Activated CD4-positive, alpha-beta T cell treated with anti-CD3 and anti-CD28 coated beads, Interleukin-2, amount 50 U/mL, for 24 hours (primary cell): ENCODE results near the gene GARNL3.

Experiments
- DNase-seq, 2 donors: peaks; one replicate each; pipeline ENCODE4 v3.0.0-alpha.2; 2020; ENCODE audit warnings: low read depth in 1 of 2, low spot score in 1 of 2

Gene GARNL3

DNA sequence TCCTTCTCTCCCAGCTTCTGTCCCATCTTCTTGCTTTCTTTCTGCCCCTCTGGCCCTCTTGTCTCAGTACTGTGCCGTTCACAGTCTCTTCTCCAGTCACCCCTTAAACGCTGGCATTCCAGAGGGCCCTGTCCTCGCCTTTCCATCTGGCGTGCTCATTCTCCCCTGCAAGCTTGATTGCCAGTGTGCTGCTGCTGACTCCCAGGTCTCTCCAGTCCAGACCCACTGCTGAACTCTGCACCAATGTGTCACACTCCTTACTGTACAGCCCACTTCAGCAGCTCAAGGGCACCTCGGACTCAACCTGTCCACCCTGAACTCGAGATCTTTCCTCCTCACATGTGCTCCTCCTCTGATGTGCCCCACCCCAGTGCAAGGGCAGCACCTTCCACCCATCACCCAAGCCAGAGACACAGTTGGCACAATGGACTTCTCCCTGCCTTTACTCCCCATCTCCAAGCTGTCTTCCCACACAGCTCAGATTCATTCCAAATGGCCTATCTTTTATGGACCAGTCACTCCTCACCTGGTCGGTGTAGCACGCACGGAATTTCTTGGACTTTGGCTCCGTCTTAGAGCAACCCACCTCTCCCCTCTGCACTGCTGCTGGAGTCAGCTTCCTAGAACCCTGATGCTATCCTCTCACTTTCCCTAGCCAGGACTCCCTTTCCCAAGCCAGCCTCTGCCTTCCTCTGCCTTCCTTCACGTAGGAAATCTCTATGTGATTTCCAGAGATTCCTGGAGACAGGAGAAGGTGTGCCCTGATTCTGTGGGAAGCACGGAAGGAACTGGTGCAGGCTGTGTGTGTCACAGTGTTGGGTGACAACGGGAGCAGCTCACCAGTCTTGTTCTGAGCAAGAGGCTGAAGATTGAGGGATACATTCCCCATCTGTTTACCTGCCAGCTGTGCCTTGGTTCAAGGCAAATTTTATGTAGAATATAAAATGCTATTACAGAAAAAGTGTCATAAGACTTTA, 106.4 kb downstream of the GARNL3 start:
- no peak for DNase-seq

DNA sequence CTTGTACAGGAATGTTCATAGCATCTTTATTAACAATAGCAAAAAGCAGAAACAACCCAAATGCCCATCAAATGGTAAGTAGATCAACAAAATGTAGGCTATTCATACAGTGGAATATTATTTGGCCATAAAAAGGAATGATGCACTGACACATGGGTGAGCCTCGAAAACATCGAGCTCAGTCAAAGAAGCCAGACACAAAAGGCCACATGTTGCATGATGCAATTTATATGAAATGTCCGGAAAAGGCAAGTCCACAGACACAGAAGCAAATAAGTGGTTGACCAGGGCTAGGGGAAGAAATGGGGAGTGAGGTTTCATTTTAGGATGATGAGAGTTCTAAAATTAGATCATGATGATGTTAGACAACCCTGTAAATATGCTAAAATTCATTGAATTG, 115.9 kb downstream of the GARNL3 start:
- DNase-seq = no peak

DNA sequence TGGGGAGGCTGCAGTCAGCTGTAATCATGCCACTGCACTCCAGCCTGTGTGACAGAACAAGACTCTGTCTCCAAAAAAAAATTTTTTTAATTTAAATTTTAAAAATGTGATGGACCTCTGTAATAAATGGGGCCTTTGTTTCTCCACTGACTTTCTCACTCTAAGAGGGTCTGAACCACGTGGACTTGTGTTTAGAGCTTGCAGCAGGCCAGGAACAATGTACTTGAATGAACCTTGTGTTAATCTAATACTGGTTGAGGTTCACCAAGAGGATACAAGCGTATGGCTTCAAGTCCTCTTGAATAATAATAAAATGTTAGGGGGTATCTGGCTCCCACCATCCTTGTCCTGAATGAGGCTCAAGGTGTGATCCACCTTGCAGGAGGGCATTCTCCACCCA, 118.0 kb downstream of the GARNL3 start:
- no peak for DNase-seq

DNA sequence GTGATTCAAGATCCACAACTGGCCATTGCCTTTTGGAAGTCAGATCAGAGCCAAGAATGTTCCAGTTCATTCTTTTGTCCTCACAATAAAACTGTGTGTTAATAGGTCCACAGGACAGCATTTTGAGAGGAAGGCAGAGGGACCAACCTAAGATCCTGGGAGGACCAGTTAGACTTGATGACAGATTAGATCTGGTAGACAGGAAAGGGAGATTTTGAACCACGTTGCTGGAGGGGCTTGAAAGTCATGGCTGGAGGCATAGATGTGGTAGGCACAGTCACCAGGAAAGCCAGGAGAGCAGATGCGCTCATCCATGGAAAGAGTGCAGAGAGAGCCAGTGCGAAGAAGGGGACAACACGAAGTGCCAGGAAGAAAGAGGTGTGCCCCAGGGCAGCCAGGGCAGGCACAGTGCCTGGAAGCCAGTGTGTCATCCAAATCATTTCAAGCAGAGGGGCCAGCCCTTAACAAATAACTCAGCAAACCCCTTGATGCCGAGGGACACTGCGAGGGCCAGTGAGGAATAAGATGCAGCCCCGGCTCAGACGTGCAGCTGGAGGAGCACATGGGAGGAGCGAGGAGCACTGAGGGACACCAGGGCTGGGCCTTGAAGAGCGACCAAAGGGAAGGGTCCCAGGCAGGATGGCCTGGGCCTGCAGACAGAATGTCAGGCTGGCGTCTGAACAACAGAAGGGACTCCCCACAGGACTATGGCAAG, 119.6 kb downstream of the GARNL3 start:
- no peak for DNase-seq

DNA sequence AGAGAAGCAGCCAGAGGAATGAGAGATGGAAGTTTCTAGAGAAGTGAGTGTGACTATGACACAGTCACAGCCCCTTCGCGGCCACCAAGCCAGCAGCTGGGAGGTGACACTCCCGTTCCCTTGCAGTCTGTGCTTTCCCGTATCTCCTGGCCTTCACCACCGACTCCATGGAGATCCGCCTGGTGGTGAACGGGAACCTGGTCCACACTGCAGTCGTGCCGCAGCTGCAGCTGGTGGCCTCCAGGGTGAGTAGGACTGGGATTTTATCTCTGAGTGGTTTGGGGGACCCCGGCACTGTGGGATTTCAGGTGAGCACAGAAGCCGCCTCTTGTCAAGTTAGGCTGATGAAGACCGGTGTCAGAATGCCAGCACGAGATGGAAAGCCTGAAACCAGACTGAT, 120.3 kb downstream of the GARNL3 start:
- DNase-seq = no peak

DNA sequence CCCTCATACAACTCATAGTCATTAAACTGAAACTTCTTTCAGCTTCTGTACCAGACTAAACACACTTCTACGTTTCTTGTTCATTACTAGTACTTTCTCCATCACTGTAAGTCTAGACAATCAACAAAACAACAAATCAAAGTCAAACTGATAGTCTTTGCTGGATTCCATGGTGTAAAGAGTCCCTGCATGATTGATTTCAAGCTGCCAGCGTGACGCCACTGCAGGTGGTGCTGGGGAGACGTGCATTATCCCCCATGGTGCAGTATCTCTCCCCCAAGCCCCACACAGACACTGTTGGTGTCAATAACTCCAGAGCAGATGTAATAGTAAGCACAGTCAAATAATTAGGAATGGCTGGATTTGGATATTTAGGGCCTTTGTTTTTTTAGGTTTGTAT, 121.7 kb downstream of the GARNL3 start:
- no peak for DNase-seq

DNA sequence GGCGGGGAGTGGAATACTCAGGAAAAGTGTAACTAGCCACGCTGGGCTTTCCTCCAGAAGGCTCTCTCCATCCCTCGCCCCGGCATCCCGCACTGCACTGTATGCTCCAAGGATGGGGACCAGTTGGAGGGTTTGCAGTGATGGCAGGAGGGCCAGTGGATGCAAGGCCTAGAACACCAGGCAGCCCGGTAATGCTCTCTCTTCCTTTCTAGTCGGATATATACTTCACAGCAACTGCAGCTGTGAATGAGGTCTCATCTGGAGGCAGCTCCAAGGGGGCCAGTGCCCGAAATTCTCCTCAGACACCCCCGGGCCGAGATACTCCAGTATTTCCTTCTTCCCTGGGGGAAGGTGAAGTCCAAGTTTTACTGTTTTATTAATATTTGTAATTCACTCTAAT, 122.4 kb downstream of the GARNL3 start:
- no peak for DNase-seq

DNA sequence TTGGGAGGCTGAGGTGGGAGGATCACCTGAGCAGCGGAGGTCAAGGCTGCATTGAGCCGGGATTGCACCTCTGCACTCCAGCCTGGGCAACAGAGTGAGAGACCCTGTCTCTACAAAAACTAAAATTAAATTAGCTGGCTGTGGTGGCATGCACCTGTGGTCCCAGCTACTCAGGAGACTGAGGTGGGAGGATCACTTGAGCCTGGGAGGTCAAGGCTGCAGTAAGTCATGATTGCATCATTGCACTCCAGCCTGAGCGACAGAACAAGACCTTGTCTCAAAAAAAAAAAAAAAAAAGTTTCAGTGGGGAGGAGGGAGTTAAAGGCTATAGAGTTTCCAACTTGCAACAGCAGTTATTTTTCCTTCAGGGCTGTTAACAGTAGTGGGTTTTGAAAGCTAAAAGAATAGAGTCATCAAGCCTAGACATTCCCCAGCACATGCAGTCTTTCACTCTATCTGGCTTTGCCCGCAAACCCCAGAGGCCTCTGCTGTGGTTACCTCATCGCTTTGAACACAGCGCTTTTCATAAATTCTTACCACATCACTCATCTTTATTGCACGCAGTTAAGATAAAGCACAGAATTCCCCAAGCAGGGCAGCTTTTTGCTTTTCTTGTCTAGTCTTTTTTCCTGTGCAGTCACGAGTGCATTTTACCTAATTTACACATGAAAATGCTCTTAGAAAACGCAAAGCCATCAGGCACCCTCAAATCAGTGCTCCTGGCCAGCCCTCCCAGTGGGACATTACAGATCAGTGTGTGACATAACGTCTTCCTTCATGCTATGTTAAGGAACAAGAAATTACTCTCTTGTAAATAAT, 123.7 kb downstream of the GARNL3 start:
- DNase-seq = peak; percentile 61 to 85

DNA sequence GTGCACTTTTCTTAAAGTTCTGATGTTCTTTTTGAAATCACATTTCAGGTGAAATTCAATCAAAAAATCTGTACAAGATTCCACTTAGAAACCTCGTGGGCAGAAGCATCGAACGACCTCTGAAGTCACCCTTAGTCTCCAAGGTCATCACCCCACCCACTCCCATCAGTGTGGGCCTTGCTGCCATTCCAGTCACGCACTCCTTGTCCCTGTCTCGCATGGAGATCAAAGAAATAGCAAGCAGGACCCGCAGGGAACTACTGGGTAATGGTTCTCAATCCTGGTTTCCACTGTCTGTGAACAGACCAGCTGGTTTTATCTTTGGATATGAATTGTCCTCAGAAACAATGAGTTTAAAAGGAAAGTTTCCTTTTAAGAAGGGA, 124.3 kb downstream of the GARNL3 start:
- no peak for DNase-seq

DNA sequence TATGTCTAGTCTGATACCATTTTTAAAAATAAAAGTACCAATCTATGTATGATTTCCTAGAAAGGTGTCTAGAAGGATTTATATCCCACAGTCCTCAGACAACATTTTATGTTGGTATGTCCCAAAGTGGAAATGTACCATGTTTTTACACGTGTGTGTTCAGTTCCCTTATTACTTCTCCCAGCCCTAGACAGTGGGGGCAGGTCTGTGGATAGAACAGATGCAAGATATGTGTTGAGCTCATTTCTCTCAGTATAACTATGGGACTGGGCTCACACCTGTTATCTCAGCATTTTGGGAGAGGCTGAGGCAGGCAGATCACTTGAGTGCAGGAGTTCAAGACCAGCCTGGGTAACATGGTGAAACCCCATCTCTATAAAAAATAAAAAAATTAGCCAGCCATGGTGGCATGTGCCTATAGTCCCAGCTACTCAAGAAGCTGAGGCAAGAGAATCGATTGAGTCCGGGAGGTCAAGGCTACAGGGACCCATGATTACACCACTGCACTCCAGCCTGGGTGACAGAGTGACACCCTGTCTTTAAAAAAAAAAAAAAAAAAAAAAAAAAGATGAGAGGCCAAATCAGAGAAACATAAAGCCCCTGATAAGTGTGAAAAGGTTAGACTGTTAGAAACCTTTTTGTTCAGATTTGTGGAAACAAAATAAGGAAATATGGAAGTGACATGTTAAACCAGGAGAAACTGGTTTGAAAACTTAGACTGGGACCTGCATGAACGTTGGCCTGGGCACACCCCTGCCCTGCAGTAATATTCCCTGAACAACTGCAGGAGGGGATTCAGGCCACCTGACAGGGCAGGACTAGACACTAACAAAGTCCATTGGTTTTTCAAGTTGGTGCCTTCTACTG, 125.0 kb downstream of the GARNL3 start:
- no peak for DNase-seq

DNA sequence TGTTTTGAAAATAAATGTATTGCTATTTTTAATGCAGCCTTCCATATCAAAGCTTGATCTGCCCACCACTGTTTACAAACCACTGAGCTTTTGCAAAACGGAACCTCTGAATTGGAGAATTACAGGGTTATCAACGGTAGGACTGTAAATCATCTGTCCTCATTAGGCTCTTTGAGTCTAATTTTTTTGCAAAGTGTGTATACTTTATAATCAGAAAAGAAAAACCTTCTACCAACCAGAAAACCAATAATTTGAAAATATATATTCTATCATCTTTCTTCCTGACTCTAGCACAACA, 125.6 kb downstream of the GARNL3 start:
- DNase-seq = no peak

DNA sequence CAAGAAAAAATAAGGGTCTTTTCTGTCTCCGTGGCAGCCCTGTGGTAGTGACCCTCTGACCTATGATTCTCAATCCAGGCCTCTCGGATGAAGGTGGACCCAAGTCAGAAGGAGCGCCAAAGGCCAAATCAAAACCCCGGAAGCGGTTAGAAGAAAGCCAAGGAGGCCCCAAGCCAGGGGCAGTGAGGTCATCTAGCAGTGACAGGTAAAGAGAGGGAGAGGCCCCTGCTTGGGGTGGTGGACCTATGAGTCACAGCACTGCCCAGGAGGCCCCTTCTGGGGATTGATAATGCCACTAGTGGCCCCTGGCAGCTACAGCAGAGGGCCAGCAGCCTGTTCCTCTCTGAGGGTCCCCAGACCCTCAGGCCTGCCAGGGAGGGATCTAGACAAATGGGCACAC, 126.0 kb downstream of the GARNL3 start:
- no peak for DNase-seq

DNA sequence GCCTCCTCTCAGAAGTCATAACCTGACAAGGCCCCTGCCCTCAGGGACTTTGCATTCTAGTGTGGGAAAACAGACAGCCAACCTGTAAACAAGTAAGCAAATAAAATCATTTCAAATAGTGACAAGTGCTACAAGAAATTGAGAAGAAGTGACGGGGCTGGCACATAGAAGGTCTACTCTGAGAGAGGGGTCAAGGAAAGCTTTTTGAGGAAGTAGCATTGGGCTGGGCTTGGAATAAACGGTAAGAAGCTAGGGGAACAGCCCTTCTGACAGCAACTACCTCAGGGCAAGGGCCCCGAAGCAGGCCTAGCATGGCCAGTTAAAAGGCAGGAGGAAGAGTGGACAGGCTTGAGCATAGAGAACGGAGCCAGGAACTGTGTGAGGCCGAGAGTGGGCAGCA, 127.6 kb downstream of the GARNL3 start:
- DNase-seq = no peak

DNA sequence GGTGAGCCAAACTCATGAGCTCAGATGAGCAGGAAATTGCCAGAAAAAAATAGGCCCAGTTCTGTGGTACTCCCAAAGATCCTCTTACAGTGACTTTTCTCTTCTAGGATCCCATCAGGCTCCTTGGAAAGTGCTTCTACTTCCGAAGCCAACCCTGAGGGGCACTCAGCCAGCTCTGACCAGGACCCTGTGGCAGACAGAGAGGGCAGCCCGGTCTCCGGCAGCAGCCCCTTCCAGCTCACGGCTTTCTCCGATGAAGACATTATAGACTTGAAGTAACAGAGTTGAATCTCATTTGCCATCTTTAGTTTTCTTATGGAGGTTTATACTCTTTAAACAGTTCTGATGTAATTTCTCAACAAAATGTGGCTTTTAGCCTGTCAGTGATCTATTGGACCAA, 128.4 kb downstream of the GARNL3 start:
- no peak for DNase-seq

DNA sequence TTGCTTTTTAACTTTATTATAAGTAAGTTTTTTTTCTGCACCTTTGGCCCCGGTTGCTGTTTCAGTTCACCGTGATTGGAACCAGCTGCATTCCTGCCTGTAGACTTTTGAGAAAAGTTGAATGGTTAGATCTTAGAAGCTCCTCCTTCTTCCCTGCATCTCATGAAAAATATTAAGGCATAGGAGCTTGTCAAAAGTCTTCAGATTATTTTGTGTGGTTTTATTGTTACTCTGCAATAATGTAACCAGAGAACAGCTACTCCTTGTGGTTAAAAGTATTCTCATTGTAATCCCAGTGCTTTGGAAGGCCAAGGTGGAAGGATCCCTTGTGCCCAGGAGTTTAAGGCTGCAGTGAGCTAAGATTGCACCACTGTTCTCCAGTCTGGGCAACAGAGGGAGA, 129.1 kb downstream of the GARNL3 start:
- DNase-seq = no peak

DNA sequence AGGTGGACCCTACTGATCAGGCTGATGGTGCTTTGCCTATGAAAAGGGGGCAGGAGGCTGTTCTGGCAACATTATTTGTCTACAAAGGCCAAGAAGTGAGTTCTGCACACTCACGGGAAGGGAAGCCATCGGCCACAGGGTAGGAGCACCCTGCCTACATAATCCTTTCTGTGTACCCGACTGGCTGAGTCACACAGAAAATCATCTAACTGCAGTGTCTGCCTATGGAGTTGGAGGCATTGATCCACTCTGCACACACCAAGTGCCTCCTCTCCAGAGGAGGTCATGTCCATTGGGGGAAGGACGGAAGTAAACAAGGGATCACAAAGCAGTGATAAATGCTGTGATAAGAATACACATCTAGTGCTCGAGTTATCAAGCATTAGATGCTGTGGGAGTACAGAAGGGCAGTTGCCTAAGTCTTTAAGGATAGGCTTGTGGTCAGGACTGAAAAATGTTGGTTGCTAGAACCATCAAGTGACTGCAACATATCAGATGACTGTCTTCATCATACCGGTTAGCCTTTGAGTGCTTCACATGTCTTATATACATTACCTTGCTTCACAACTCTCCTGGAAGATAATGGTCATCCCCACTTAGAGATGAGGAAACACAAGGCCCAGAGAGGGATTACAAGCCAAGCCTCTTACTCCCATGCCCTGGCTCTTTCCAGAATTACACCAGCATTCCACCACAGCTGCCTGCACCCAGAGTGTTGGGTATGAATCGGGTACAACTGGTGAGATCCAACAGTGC, 131.1 kb downstream of the GARNL3 start:
- DNase-seq = no peak

DNA sequence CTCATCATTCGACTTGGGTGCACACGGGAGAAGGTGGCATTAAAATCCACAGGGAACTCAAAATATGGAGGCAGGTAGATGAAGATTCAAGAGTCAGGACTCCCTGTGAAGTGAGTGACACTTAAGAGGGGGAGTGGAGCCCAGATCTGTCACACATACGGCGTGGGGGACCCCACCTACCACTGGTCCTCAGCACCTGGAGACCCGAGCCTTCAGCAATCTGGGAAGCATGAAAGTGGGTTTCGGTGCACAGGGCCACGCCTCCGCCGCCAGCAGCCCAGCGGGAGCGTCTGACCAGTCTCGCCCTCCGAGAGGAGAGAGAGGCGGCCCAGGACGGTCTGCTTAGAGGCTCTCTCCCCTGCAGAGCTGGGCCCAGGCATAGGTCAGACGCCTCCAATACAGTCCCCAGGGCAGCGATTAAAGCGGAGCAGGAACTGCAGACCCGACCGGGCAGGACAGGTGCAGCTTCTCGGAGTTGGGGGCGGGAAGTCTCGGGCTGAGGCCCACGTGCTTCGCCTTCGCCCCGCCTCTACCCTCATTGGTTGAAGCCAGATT, 131.8 kb downstream of the GARNL3 start:
- DNase-seq = no peak

DNA sequence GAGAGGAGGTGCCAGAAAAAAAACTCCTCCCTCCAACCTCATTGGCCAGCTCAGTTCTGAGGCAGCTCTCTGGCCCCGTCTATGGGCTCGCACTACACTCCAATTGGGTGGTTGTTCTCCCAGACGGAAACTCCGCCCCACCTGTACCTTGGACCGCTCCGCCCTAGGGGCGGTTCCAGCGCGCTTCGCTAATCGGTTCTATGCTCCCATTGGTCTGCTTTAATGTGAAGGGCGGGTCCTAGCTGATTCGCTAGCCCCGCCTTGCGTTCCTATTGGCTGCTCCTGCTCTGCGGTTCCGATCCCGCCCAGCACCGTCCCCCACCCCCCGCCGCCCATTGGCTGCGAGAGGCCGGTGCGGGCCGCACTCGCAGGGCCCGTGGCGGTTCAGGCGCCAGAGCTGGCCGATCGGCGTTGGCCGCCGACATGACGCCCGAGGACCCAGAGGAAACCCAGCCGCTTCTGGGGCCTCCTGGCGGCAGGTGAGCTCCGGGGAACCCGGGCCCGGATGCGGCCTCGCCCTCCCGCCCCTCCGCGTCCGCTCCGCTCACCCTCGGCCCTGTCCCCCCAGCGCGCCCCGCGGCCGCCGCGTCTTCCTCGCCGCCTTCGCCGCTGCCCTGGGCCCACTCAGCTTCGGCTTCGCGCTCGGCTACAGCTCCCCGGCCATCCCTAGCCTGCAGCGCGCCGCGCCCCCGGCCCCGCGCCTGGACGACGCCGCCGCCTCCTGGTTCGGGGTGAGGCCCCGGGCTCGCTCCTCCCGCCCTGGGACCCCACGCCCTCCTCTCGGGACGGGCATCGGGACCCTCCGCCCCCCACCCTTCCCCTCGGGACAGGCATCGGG, 132.5 kb downstream of the GARNL3 start, which contains the start of gene SLC2A8:
Gene SLC2A8 (plus strand): TSS at position 362 of the 838 bp plus-strand sequence. CDS start 62 bp downstream, at position 424.
- peak; percentile 53 to 82 for DNase-seq
